Activated naive CD8-positive, alpha-beta T cell treated with anti-CD3 and anti-CD28 coated beads, Interleukin-2, amount 50 U/mL, for 16 hours (primary cell): ENCODE results near the gene DCD.

Source experiments
- DNase-seq: peaks from one replicate; pipeline ENCODE4 v3.0.0-alpha.2; 2020; ENCODE audit warnings: low read depth, low spot score

Gene DCD

GRCh38 chr12:54608769-54609168, 39.4 kb downstream of the DCD start:
- DNase-seq = no peak

- no peak for DNase-seq
These were observed 40.0 kb downstream of the DCD start for GRCh38 chr12:54608156-54608555.

GRCh38 chr12:54606556-54606955, 41.6 kb downstream of the DCD start:
- no peak for DNase-seq

- DNase-seq = no peak
These were observed 42.8 kb downstream of the DCD start for GRCh38 chr12:54605138-54605970.

GRCh38 chr12:54604436-54604835, 43.7 kb downstream of the DCD start:
- no peak for DNase-seq

- DNase-seq = no peak
These were observed 44.3 kb downstream of the DCD start for GRCh38 chr12:54603872-54604271.

- DNase-seq = peak; percentile 29
These were observed 44.9 kb downstream of the DCD start for GRCh38 chr12:54603173-54603814.

GRCh38 chr12:54602661-54603060, 45.5 kb downstream of the DCD start:
- no peak for DNase-seq

GRCh38 chr12:54601841-54602240, 46.3 kb downstream of the DCD start:
- DNase-seq = no peak

- DNase-seq = no peak
These were observed 49.2 kb downstream of the DCD start for GRCh38 chr12:54598970-54599369.

- no peak for DNase-seq
These were observed 51.6 kb downstream of the DCD start for GRCh38 chr12:54596526-54596946.

GRCh38 chr12:54595471-54595870, 52.7 kb downstream of the DCD start:
- no peak for DNase-seq
